Breast epithelium (tissue), 3 donors: Measurements from ENCODE around the gene OTOP1.
"Not testable (repeated sequence)": the region's sequence is repeated elsewhere in the genome, so short reads cannot be mapped to it uniquely, and the experiment has no call there.

Experiments used
- CTCF ChIP-seq, 3 donors: fragments of 450-650 bp; IDR thresholded peaks; one replicate each; pipeline ENCODE4 v1.5.1; 2016 to 2017; ENCODE audit warnings: antibody characterized with exemption in 3 of 3, mild to moderate bottlenecking in 3 of 3, moderate library complexity in 3 of 3
- POLR2A ChIP-seq: fragments of 450-650 bp; IDR thresholded peaks from one replicate; pipeline ENCODE4 v1.6.1; 2016; ENCODE audit warnings: antibody characterized with exemption, mild to moderate bottlenecking, moderate library complexity
- POLR2AphosphoS5 ChIP-seq, 3 donors: sonication (generic); formaldehyde crosslinking; IDR thresholded peaks; one replicate each; pipeline ENCODE4 v1.6.1; 2017; ENCODE audit warnings: antibody characterized with exemption in 3 of 3

GRCh38 chr4:4145622-4146021 lies 81.1 kb downstream of the OTOP1 start:
- not testable (repeated sequence) for TF ChIP-seq CTCF (IDR thresholded peaks at IDR 0.05); POLR2A; POLR2AphosphoS5 (IDR thresholded peaks at IDR 0.05)
